SK-N-SH (cell line): ENCODE measurements around the gene MYPN. TPM values are rescaled to one million over a fixed set of nuclear protein-coding genes. Genes with fewer than 3 reads are reported as not detected.

ENCODE experiments used
- CTCF ChIA-PET: fragments of 300-600, 350-600 bp; formaldehyde crosslinking; extraction: SDS; loops from one replicate; lab custom pipeline; 2021; lab: Yijun Ruan, JAX
- POLR2A ChIA-PET: fragments of 350-600 bp; sonication (Branson Sonifier 250); formaldehyde crosslinking; extraction: SDS; loops from one replicate; lab custom pipeline; 2020; ENCODE audit warnings: antibody characterized with exemption, inconsistent platforms; lab: Yijun Ruan, JAX
- DNase-seq: peaks from one replicate; pipeline ENCODE4 v3.0.0; 2012
- H2AFZ ChIP-seq: fragments of 200-600 bp; sonication (generic); 2 replicates; pipeline ENCODE4 v1.8.1; 2016; ENCODE audit warnings: antibody characterized with exemption, mild to moderate bottlenecking, low read depth
- H3F3A ChIP-seq: fragments of 200-600 bp; sonication (generic); replicated peaks from 2 replicates; pipeline ENCODE3; 2016; ENCODE audit warnings: antibody characterized with exemption, mild to moderate bottlenecking; ENCODE audit not compliant: insufficient read depth
- H3K27ac ChIP-seq, 2 experiments: fragments of 200-500 bp in 1 of 2; fragments of 200-600 bp in 1 of 2; sonication (Bioruptor generic) in 1 of 2; sonication (generic), shearing (Covaris generic) in 1 of 2; 2 replicates each; pipeline versions ENCODE4 v1.5.1 to v1.6.1; 2014 to 2016; ENCODE audit warnings: low read depth in 2 of 2, inconsistent platforms in 1 of 2, low read length in 1 of 2, mild to moderate bottlenecking in 1 of 2, mixed read lengths in 1 of 2
- H3K27me3 ChIP-seq: fragments of 200-600 bp; sonication (generic), shearing (Covaris generic); 2 replicates; pipeline ENCODE4 v1.6.1; 2016; ENCODE audit warnings: mixed run types; ENCODE audit not compliant: insufficient read depth
- H3K36me3 ChIP-seq, 2 experiments: fragments of 200-500 bp in 1 of 2; fragments of 200-600 bp in 1 of 2; sonication (Bioruptor generic) in 1 of 2; sonication (generic) in 1 of 2; replicated peaks in 1 of 2; 2 replicates each; pipeline versions ENCODE3 to v1.5.1; 2014 to 2016; ENCODE audit warnings: low read length in 1 of 2, mild to moderate bottlenecking in 1 of 2; ENCODE audit not compliant: insufficient read depth in 2 of 2, control insufficient read depth in 1 of 2
- H3K4me1 ChIP-seq, 2 experiments: fragments of 200-500 bp in 1 of 2; fragments of 200-600 bp in 1 of 2; sonication (Bioruptor generic) in 1 of 2; sonication (generic), shearing (Covaris generic) in 1 of 2; 2 replicates each; pipeline versions ENCODE4 v1.5.1 to v1.6.1; 2014 to 2016; ENCODE audit warnings: low read depth in 1 of 2, low read length in 1 of 2, mixed run types in 1 of 2; ENCODE audit not compliant: insufficient read depth in 2 of 2, control insufficient read depth in 1 of 2
- H3K4me2 ChIP-seq: fragments of 200-600 bp; sonication (generic), shearing (Covaris generic); 2 replicates; pipeline ENCODE4 v1.6.1; 2017; ENCODE audit warnings: mixed run types
- H3K4me3 ChIP-seq, 2 experiments: fragments of 200-500 bp in 1 of 2; fragments of 200-600 bp in 1 of 2; sonication (Bioruptor generic) in 1 of 2; sonication (generic), shearing (Covaris generic) in 1 of 2; 2 replicates each; pipeline versions ENCODE4 v1.5.1 to v1.8.1; 2014 to 2016; ENCODE audit warnings: low read depth in 2 of 2, inconsistent platforms in 1 of 2, low read length in 1 of 2, mild to moderate bottlenecking in 1 of 2, mixed read lengths in 1 of 2, moderate library complexity in 1 of 2
- H3K79me2 ChIP-seq: fragments of 200-600 bp; sonication (generic); 2 replicates; pipeline ENCODE4 v1.8.1; 2017; ENCODE audit warnings: mild to moderate bottlenecking; ENCODE audit not compliant: insufficient read depth
- H3K9ac ChIP-seq: fragments of 200-600 bp; sonication (generic); 2 replicates; pipeline ENCODE4 v1.6.1; 2017; ENCODE audit warnings: mixed run types
- H3K9me2 ChIP-seq: fragments of 200-600 bp; sonication (generic); 2 replicates; pipeline ENCODE4 v1.6.1; 2017; ENCODE audit warnings: mixed run types
- H3K9me3 ChIP-seq: fragments of 200-600 bp; sonication (generic); 2 replicates; pipeline ENCODE4 v1.6.1; 2017; ENCODE audit warnings: mixed run types, mild to moderate bottlenecking, moderate library complexity
- H4K20me1 ChIP-seq: fragments of 200-600 bp; sonication (generic); 2 replicates; pipeline ENCODE4 v1.6.1; 2017; ENCODE audit warnings: mild to moderate bottlenecking, mixed run types; ENCODE audit not compliant: insufficient read depth
- CTCF ChIP-seq: fragments of 200-600 bp; sonication (generic); IDR thresholded peaks from 2 replicates; pipeline ENCODE4 v1.6.1; 2017; ENCODE audit warnings: antibody characterized with exemption, mild to moderate bottlenecking, moderate library complexity
- ELF1 ChIP-seq: IDR thresholded peaks from 2 replicates; pipeline ENCODE4 v1.4.0; 2012
- EP300 ChIP-seq, 2 experiments: IDR thresholded peaks; 2 replicates each; pipeline versions ENCODE4 v1.4.0 to v1.6.1; 2012; ENCODE audit warnings: borderline replicate concordance in 1 of 2, low read depth in 1 of 2, low read length in 1 of 2
- EZH2phosphoT487 ChIP-seq: fragments of 200-600 bp; sonication (generic); IDR thresholded peaks from 2 replicates; pipeline ENCODE4 v1.6.1; 2017; ENCODE audit warnings: low read depth, mixed run types, mild to moderate bottlenecking, antibody characterized with exemption, moderate library complexity, borderline replicate concordance
- FOXM1 ChIP-seq: IDR thresholded peaks from 2 replicates; pipeline ENCODE4 v1.4.0; 2012; ENCODE audit warnings: low read depth, mild to moderate bottlenecking
- JUND ChIP-seq: IDR thresholded peaks from 2 replicates; pipeline ENCODE4 v1.4.0; 2012
- MXI1 ChIP-seq: IDR thresholded peaks from 2 replicates; pipeline ENCODE4 v1.6.1; 2012; ENCODE audit warnings: mild to moderate bottlenecking, low read depth, low read length, improper control_type of control experiment
- NRF1 ChIP-seq: IDR thresholded peaks from 2 replicates; pipeline ENCODE4 v1.6.1; 2012; ENCODE audit warnings: low read depth, mild to moderate bottlenecking, low read length
- POLR2AphosphoS5 ChIP-seq: IDR thresholded peaks from 2 replicates; pipeline ENCODE4 v1.6.1; 2012; ENCODE audit warnings: low read depth, low read length
- RAD21 ChIP-seq: IDR thresholded peaks from 2 replicates; pipeline ENCODE4 v1.6.1; 2012; ENCODE audit warnings: mild to moderate bottlenecking, low read length
- RCOR1 ChIP-seq: fragments of 150-350 bp; IDR thresholded peaks from 2 replicates; pipeline ENCODE4 v1.6.1; 2017; ENCODE audit warnings: antibody characterized with exemption, low read length
- RFX5 ChIP-seq: IDR thresholded peaks from 2 replicates; pipeline ENCODE4 v1.6.1; 2012; ENCODE audit warnings: mild to moderate bottlenecking, improper control_type of control experiment, low read length
- RXRA ChIP-seq: IDR thresholded peaks from 2 replicates; pipeline ENCODE4 v1.4.0; 2012; ENCODE audit warnings: low read depth, mild to moderate bottlenecking, borderline replicate concordance
- SIN3A ChIP-seq: IDR thresholded peaks from 2 replicates; pipeline ENCODE4 v1.6.1; 2012; ENCODE audit warnings: low read depth, mild to moderate bottlenecking, low read length, moderate library complexity, borderline replicate concordance
- TEAD4 ChIP-seq: IDR thresholded peaks from 2 replicates; pipeline ENCODE4 v1.4.0; 2012; ENCODE audit warnings: mild to moderate bottlenecking, borderline replicate concordance; ENCODE audit not compliant: insufficient read depth
- WGBS: methylation state at CpG from one replicate; pipeline ENCODE4 v1.1.6; 2017; ENCODE audit warnings: low lambda C conversion rate; 5-methylcytosine and 5-hydroxymethylcytosine counted together
- polyA plus RNA-seq, 3 experiments: library from polyadenylated mRNA; depleted of rRNA; stranded (reverse); fragments of >200 nt; gene quantifications; 2 replicates each; pipeline ENCODE4 v1.2.3, GENCODE V29; 2012
- TF ChIP-seq, protein P1 (sequence below): IDR thresholded peaks from 2 replicates; pipeline ENCODE4 v1.4.0; 2012; ENCODE audit warnings: low read depth
- TF ChIP-seq, protein P2 (sequence below): IDR thresholded peaks from 2 replicates; pipeline ENCODE4 v1.4.0; 2012; ENCODE audit warnings: low read depth, borderline replicate concordance
- TF ChIP-seq, protein P3 (sequence below): fragments of 150-350 bp; IDR thresholded peaks from 2 replicates; pipeline ENCODE4 v1.6.1; 2016; ENCODE audit warnings: mild to moderate bottlenecking, low read depth, low read length

Gene MYPN
- polyA plus RNA-seq, 1 of the 3 experiments (the other 2 are of a cell fraction), result 0.43 TPM

- Histone ChIP-seq H3K4me2 (peak overlapping the region; percentile 83), H3K27ac (peak overlapping the region; percentile 42 to 84; a peak in 3 of 4 replicates), H3K79me2 (no peaks in the 10 kb centered on the region), H3K36me3 (no peaks in the 10 kb centered on the region), H3F3A (peaks cover 8% of the 10 kb centered on the region), H3K9ac (peak overlapping the region; percentile 68), H4K20me1 (no peaks in the 10 kb centered on the region), H3K4me3 (peak overlapping the region; percentile 59 to 68), H2AFZ (peak overlapping the region; percentile 97), H3K9me2 (no peaks in the 10 kb centered on the region), H3K9me3 (no peaks in the 10 kb centered on the region), H3K4me1 (peaks cover 0 to 4% of the 10 kb centered on the region in 2 experiments; a peak in 2 of 4 replicates), H3K27me3 (no peaks in the 10 kb centered on the region; the same call in 1 of the 2 replicates)
- POLR2A ChIA-PET, result interaction anchor here (0.6 to 1.6 kb wide), 5 partner anchors 10 to 102 kb away, joined by 3 to 7 read pairs (median 5); partner anchors contain the start of genes HNRNPH3 and PBLD
- WGBS, result 12% methylated on average over 4 of the region's 81 CpGs
- TF ChIP-seq NRF1, result peak; percentile 80
- TF ChIP-seq, protein P1, sequence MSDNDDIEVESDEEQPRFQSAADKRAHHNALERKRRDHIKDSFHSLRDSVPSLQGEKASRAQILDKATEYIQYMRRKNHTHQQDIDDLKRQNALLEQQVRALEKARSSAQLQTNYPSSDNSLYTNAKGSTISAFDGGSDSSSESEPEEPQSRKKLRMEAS, result peak; percentile 93
- TF ChIP-seq EZH2phosphoT487, result no peak
- peak; percentile 51; the same call in 1 of the 2 replicates for TF ChIP-seq POLR2AphosphoS5
- TF ChIP-seq RXRA, result no peak
- CTCF ChIA-PET, result interaction anchor here (0.6 to 3.2 kb wide), 12 partner anchors 8 to 376 kb away, joined by 3 to 16 read pairs (median 3); no protein-coding TSS in a partner anchor
- peak; percentile 98 for DNase-seq
Observed at GRCh38 chr10:68231106-68231816, 122.0 kb downstream of the MYPN start.

DNA sequence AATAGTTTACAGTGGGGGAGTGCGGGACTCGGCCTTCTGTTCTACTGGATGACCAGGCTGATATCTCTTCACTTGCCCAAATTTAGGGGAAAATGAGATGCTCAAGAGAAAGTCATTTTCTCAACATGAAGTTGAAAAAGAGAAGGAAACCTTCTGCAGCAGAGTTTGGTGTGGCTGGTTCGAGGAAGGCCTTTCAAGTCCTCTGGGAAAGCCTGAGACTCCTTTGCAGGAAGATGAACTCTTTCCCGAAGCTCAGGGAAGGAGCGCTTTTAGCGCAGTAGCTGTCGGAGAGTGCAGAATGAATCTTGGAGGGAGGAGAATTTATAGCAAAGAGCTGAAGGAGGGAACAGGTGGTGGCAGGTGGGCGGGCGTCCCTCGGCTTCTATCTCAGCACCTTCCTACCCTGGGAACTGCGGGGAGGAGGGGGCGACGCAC, 122.5 kb downstream of the MYPN start, which contains the start of gene ATOH7:
Gene ATOH7 (minus strand): TSS at position 297 of the 435 bp plus-strand sequence. CDS start 436 bp downstream, outside the sequence.
- DNase-seq, result no peak
- Histone ChIP-seq H3K79me2 (no peaks in the 10 kb centered on the region), H3F3A (peaks cover 8% of the 10 kb centered on the region), H3K9ac (peak within 1 kb of the TSS; percentile 68), H3K27me3 (no peaks in the 10 kb centered on the region; the same call in 1 of the 2 replicates), H3K9me2 (no peaks in the 10 kb centered on the region), H3K27ac (peak within 1 kb of the TSS; percentile 42 to 84; a peak in 3 of 4 replicates), H3K36me3 (no peaks in the 10 kb centered on the region), H3K9me3 (no peaks in the 10 kb centered on the region), H3K4me3 (peak within 1 kb of the TSS; percentile 59 to 68), H4K20me1 (no peaks in the 10 kb centered on the region), H3K4me2 (peak within 1 kb of the TSS; percentile 83), H3K4me1 (peaks cover 0 to 4% of the 10 kb centered on the region in 2 experiments; a peak in 2 of 4 replicates), H2AFZ (peak within 1 kb of the TSS; percentile 97)
- ChIA-PET CTCF (interaction anchor here (1.1 to 2.9 kb wide), 4 partner anchors 19 to 76 kb away, joined by 3 to 16 read pairs (median 4); no protein-coding TSS in a partner anchor), POLR2A (interaction anchor here (1.1 to 1.6 kb wide), 2 partner anchors 9 to 101 kb away, joined by 5 read pairs; partner anchors contain the start of gene PBLD)
- 83% methylated on average over 13 of the region's 13 CpGs for WGBS
- TF ChIP-seq CTCF (no peak), NRF1 (no peak), TEAD4 (no peak), POLR2AphosphoS5 (no peak), RCOR1 (no peak), RFX5 (no peak), JUND (no peak), MXI1 (no peak), SIN3A (no peak), ELF1 (no peak), FOXM1 (no peak), RAD21 (no peak), RXRA (no peak), EP300 (IDR thresholded peaks at IDR 0.05; ENCODE audit: borderline replicate concordance in 1 of 2, low read depth in 1 of 2, low read length in 1 of 2) (no peak)
- TF ChIP-seq, protein P2, sequence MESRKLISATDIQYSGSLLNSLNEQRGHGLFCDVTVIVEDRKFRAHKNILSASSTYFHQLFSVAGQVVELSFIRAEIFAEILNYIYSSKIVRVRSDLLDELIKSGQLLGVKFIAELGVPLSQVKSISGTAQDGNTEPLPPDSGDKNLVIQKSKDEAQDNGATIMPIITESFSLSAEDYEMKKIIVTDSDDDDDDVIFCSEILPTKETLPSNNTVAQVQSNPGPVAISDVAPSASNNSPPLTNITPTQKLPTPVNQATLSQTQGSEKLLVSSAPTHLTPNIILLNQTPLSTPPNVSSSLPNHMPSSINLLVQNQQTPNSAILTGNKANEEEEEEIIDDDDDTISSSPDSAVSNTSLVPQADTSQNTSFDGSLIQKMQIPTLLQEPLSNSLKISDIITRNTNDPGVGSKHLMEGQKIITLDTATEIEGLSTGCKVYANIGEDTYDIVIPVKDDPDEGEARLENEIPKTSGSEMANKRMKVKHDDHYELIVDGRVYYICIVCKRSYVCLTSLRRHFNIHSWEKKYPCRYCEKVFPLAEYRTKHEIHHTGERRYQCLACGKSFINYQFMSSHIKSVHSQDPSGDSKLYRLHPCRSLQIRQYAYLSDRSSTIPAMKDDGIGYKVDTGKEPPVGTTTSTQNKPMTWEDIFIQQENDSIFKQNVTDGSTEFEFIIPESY, result no peak
- TF ChIP-seq, protein P3, sequence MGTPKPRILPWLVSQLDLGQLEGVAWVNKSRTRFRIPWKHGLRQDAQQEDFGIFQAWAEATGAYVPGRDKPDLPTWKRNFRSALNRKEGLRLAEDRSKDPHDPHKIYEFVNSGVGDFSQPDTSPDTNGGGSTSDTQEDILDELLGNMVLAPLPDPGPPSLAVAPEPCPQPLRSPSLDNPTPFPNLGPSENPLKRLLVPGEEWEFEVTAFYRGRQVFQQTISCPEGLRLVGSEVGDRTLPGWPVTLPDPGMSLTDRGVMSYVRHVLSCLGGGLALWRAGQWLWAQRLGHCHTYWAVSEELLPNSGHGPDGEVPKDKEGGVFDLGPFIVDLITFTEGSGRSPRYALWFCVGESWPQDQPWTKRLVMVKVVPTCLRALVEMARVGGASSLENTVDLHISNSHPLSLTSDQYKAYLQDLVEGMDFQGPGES, result no peak
- TF ChIP-seq, protein P1, result no peak
